HG02973 (cell line): ENCODE data around the gene TBC1D2B.
"Not testable (repeated sequence)": the region's sequence is repeated elsewhere in the genome, so short reads cannot be mapped to it uniquely, and the experiment has no call there.

Experiments used
- ATAC-seq: cut with Tn5 transposase; IDR thresholded peaks from one replicate; pipeline ENCODE4 v1.9.1; 2021; ENCODE audit warnings: moderate library complexity; ENCODE audit not compliant: unreplicated experiment

The TBC1D2B gene

DNA sequence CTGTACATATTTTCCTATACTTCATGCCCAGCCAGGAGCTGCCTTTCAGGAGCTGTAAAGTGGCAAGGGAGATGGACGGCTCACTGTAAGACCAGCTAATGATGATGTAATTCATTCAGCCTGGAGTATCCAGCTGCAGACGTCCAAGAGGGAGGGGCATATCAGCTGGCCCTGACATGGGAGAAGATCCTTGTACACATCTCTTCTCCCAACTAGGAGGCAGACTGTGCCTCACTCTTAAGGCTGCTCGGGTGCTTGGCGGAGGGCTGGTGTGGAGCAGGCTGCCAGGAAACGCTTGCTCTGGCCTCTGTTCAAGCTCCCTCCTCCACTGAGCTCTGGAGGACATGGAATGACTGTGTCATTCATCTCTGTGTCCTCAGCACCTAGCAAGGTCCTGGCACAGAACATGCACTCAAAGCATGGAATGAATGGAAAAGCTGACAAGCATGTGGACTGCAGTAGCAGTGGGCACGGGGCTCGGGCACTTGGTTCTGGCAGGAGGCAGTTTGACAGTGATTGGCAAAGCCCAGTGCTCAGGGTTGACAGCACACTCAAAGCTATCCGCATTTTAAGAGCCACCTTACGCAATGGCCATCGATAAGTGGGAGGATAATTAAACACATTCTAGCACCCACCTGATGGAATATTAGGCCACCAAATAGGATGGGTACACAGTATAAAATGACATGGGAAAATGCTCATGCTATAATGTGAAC, 72.4 kb downstream of the TBC1D2B start:
- ATAC-seq = no peak

DNA sequence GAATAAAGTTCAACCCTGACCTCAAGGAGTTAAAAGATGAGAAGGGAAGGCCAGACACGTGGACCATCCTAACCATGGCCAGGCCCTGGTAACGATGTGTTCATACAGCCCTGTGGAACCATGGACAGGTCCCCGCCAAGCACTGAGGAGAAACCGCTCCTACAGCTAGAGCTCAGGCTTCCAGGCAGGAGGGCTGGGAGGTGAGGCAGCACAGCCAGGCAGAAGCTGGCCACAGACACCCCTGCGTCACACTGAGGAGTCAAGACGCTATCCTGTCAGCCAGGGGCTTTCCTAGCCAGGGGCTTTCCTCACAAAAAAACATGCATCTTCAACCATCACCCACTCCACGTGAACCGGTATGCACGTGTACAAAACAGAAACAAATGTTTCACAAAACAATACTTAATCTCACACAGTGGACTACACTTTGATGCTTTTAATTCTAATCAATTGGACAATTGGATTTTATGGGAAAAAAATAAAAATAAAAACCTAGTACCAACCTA, 73.2 kb downstream of the TBC1D2B start:
- ATAC-seq = peak; percentile 46

DNA sequence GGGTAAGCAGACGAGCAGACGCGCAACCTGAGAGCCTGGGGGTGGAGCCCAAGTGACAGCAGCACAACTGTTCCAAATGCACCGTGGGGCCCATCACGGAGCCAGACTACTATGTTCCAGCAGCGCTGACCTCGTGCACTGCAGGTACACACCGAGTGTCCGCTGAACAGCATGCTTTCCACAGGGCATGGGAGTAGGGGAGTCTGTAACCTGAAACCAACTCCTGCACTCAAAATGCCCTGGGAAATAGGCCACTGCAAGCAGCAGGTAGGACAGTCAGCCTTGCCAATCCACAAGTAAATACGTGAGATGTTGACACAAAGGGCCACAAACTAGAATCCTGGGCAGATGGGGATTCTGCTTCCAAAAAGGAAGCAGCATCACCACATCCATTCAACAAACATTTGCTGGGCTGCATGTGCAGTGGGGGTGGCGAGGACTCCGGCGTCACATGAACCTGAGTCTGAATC, 73.9 kb downstream of the TBC1D2B start:
- ATAC-seq = no peak

DNA sequence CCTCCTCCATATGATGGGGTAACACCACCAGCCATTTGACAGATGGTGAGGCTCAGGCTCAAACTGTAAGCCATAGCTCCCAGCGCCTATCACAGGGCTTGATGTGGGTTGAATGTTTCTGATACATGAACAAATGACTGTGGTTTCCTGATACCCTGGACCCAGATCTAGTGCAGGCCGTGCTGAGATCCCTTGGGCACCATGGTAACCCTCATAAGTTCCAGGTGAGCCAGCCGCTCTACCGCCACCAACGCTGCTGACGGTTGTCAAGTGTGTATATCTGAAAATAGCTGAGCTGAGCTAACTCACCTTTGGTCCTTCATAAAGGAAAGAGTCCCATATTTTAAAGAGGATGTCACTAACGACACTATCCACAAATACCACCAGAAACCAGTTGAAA, 74.5 kb downstream of the TBC1D2B start:
- no peak for ATAC-seq

DNA sequence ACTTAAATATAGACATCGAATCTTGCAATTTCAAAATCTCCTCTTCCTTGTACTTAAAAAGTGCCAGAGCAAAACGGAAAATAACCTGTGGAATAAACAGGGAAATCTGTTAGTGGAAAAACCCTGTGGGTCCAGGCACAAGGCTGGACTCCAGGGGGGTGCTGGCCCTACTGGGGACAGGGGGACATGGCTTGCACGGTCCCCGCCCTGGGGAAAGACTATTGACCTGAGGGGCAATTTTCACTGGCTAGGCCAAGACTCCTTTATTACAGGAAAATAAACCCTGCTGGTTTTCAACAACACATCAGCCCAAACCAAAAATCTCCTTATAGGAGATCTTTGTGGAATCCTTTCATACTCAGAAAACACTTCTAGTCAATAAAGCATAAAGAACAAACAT, 75.9 kb downstream of the TBC1D2B start:
- ATAC-seq = no peak

DNA sequence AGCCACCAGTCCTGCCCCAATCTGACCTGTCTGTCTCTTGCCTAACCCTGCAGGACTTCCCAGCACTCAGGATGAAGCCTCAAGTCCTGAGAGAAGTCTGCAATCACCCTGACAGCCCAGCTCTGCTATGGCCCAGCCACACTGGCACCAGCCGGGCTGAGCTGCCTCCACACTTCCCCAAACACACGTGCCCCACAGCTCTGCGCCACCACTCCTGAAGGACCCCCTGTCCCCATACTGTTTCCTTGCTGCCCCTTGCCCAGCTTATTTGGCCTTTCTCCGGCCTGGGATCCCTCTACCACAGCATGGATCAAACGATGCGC, 76.6 kb downstream of the TBC1D2B start:
- no peak for ATAC-seq

DNA sequence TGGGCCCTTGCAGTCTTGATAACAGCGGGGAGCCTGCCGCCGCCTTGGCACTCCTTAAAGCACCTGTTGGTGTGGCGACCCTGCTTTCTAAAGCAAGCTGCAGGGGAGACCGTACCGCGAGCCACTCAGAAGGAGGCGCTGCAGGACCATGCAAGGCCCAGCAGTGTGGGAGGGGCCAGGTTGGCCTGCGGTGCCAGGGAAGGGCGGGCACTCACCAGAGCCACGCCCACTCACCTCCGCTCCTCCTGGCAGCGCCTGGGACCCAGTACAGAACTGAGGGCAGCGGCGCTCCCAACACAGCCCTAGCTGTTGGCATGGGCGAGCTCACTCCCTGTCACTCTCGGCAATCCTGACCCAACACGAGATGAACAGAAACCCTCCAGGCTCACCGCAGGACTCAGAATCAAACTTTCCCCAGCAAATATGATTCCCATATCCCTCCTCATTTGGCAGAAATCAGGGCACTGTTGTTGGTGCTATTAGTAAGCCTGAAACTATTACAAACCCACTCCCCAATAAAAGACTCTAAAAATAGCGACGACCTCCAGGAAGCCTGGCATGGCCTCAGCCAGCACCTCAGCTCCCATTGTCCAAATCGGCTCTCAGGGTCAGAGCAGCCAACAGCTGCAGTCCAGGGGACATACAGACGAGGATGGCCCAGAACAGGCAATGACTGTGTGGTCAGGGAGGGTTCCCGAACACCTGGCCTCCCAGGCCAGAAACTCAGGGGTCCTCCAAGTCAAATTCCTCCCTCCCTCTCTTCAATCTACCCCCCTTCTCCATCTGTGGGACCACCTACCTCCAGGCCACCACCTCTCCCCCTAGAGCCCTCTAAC, 77.2 kb downstream of the TBC1D2B start:
- ATAC-seq = no peak

DNA sequence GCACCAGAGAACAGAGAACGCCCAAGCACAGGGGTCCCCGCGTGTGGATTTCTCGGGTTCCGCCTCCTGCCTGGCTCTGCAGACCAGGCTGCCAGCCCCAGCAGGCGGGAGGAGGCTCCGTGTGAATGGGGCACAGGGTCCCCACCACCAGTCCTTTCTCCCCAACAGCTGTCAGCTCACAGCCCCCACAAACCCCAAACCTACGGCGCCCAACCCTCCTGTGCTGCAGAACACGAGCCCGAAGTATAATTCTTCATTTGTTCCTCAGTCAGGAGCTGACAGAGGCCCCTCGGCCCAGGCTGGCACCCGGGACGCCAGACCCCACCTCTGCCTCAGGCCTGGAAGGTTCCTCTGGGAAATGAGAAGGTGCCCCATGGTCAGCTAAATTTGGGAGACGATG, 78.0 kb downstream of the TBC1D2B start:
- ATAC-seq = no peak

DNA sequence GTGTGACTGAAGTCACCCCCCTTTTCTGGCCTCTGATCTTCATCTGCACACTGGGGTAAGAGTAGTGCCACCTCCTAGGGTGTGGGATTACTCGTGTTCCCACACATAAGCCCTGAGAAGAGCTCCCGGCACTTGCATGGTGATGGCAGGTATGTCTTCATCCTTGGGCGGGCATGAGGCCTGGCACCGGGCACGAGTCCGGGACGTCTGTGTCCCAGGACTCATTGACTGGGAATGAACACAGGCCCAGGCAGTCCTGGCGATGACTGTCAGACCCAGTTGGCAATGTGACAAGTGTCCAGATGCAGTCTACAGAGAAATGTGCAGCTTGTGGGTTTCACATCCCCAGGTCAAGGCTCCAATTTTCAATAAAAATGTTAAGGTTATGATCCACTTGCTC, 78.9 kb downstream of the TBC1D2B start:
- ATAC-seq = no peak

DNA sequence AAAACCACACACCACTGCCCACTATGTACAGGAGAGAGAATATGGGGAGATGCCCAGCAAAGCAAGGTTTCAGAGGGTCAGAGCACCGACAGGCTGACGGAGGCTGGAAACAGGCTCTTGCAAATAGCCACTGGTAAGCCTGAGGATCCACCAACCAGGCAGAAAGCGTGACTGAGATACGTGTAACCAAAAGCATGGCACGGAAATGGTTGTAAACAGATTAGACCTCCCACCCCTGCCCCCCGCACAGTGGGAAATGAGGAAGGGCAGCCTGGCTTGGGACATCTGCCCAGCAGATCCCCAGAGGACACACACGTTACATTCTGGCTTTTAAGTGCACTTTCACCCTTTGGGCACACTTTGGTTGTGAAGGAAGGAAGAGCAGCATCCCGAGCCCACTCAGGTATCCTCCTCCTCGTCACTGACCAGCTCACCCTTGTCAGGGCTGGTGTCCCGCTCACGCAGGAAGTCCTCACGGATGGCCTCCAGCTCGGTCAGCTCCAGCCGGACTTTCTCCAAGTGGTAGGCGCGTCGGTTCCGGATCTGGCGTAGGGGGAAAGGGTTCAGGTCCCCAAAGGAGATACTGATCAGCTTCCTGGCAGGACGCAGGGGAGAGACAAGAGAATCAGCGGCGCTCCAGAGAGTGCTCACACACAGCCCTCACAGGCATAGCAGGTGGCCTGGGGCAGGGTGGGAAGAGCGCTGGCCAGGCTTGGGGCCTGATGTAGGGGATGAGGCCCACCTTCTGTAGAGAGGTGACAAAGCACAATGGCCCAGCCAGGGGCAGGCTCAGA, 79.6 kb downstream of the TBC1D2B start:
- not testable (repeated sequence) for ATAC-seq

DNA sequence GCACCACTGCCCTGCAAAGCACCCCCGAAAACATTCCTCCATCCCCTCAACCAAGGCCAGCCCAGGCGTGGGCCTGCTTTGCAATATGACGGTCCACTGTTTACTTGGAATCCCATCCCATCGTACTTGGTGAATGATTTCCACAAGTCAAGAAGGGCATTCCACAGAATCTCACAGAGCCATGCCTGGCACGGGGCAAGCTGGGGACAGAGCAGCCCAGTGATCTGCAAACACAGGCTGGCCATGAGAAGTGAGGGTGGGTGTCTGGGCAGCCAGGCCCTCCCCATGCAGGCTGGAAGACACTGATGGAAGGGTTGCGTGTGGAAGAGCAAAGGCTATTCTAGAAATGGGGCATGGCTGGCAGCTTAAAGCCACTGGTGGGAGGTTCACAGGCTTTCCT, 80.3 kb downstream of the TBC1D2B start:
- ATAC-seq = not testable (repeated sequence)

DNA sequence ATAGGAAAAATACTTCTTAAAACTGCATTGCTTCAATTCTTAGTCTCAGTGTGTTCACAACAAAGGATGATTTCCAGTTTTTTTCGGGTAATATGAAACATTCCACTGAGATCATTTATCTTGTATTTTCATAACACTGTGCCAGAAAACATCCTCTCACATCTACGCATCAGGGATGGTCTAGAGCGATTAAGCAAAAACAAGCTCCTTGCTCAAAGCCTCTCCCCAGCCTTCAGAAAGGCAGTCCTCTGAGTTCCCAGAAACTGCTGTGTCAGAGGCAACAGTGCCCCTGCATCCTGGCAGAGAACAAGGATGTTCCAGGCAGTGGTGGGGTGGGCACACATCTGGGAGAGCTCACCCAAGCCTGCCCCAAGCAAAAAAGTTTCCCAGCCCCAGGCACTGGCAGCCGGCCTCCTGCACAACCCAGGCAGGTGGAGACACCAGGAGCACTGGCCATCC, 80.8 kb downstream of the TBC1D2B start:
- ATAC-seq = not testable (repeated sequence)

DNA sequence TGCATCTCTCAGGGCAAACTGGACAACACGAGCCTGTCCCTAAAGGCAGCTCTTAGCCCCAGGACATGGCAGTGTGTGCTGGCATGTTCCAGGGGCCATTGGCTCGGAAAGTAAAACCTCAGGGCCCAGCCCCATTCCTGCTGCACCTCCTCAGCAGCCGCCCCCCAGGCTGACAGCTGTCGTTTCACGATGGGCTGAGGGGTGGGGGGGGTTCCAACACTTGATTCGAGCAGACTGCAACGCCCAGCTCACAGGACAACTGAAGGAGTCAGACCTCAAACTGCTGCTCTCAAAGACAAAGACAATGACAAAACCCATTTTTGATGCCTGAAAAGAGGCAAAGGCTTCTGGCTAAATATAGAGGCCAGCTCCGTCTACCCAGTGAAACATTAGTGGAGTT, 81.3 kb downstream of the TBC1D2B start:
- not testable (repeated sequence) for ATAC-seq

DNA sequence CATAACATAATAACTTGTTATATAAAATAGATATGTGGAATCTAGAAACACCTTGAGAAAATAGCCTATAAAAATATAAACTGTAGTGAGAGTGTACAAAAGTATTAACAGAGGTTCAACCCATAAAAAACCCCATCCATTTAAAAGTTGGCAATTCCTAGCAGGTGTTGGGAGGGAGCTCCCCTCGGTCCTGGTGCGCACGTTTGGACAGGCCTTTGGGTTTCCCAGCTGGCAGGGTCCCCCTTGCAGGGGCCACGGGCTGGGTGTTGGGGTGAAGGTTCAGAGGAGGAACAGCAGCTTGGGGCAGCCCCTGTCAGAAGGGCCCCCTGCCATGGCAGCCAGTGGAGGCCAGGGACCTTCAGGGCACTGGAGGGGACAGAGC, 82.0 kb downstream of the TBC1D2B start:
- ATAC-seq = not testable (repeated sequence)

DNA sequence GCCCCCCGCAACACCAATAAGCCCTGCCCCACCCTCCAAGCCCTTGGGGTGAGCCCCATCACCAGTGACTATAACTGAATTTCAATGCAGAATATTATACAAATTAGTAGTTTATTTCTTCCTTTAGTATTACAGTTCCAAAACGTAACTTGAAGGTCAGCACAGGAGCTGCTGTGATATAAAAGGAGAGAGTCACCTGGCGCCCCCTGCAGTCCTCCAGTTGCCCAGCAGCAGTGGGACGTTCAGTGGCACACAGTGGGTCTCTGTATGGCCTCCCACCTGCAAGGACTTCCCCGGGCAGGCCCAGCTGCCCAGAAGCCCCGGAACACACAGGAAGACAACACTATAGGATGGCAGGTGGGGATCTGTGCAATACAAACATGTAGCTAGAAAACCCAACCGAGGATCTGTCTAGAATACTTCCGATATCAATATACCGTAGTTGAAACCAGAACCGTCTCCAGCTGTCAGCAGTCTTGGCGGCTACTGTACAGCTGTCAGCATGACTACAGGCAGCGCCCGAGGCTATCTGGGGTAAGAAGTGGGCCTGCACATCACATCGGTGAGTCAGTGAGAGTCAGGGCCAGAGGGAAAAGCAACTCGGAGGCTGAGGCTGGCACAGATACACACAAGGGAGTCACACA, 82.5 kb downstream of the TBC1D2B start:
- not testable (repeated sequence) for ATAC-seq

DNA sequence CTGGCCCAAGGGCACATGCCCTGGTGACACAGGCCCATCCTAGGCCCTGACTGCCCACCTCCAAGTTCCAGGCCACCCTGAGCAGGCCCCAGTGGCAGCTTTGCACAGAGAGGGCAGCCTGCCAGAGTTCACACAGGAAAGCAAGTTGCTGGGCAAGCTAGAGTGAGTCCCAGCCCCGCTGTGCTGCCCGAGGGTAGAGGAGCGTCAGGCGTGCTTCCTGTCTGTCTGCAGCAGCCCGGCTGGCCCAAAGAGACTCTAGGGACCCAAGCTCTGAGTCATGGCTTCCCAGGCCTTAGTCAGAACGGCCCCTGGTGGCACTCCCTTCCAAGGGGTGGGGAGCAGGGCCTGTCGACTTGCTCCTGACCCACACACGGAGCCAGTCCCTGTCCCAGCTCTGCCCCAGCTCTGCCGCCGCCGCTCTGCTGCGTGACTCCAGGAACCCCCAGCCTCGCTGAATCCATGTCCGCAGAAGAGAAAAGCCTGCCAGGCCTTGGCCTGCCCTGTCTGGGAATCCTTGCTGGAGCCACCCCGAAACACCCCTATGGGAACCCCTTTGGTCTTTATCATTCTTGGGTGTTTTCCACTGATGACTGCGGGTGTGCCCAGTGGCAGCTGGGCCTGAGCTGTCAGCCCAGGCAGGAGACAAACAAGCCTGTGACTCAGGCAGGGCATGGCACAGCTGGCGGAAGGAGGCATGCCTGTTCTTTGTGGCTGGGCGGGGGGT, 83.4 kb downstream of the TBC1D2B start:
- ATAC-seq = peak; percentile 54

DNA sequence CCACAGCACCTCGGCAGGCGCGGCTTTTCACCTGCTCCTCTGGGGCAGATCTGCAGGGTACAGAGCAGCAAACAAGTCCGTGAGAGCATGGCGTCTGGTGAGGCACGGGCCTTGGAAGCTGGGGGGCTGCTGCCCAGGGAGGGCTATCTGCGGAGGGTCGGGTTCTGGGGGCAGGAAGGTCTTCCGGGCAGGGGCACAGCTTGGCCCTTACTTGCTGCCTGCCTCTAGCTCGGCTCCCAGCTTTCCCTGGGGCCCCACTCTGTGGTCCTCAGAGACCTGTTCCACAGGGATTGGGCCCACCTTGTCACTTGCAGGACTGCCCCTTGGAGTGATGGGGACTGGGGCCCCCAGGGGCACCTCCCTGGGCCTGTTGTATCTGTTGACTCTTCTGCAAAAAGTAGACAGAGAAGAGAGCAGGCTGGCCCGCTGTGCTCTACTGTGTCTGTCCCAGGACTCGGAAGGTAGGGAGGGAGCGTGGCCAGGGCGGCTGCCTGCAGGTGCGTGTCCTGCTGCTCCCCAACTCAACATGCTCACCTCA, 84.1 kb downstream of the TBC1D2B start:
- no peak for ATAC-seq

DNA sequence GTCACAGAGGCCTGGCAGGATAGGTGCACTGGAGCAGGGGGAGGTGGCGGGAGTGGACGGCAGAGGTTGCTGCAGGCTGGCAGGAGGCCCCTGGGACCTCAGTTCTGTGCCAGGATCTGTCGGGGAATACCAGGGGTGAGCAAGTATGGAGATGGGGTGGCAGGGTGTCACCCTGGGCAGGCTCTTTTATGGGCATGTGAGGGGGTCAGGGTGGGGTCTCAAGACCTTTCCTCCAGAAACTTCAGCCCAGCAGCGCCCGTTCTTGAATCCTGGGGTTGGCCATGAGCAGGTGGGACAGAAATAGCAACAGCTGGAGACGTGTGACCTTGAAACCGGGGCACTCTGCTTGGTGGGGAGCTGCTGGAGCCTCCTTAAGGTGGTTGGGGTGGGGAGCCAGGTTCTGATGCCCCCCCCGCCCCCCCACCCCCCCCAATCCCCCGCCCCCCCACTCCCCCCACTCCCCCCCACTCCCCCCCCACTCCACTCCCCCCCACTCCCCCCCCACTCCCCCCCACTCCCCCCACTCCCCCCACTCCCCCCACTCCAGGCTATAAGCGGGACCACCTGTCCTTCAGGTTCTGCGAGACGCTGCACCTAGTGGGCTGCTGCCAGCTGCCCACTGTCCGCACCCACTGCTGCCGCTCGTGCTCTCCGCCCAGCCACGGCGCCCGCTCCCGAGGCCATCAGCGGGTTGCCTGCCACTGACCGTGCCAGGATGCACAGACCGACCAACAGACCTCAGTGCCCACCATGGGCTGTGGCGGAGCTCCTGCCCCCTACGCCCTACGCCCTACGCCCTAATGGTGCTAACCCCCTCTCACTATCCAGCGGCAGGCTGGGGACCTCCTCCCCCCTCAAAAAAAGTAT, 84.9 kb downstream of the TBC1D2B start:
- no peak for ATAC-seq

DNA sequence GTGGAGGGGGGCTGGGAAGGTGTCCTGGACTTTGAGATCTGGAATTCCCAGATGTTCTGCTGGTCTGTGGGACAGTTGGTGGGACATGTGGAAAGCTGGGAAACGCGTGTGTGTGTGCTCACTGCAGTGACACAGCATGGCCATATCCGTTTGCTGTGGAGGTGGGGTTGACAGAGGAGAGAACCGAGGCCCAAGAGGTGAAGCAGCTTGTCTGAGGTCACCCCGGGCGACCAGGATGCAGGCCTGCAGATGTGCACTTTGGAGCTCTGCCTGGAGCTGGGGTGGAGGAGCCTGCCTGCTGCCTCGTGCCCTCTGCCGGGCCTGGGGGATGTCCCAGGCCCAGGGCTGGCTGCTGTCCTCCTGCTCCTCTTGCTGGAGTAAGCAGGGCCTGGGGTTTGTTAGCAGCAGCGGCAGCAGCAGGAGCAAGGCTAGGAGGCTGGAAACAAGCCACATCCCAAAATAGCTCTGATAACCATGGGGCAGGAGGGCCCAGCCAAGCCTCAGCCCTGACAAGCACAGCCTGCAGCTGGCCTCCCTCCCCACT, 85.8 kb downstream of the TBC1D2B start:
- not testable (repeated sequence) for ATAC-seq
